Spleen (tissue), 11 donors: Measurements from ENCODE around the gene COL9A3. TPM values are rescaled to one million over a fixed set of nuclear protein-coding genes. Genes with fewer than 3 reads are reported as not detected.

Experiments
- DNase-seq: peaks from one replicate; pipeline ENCODE4 v3.0.0-alpha.2; 2020
- H3K27ac ChIP-seq, 8 donors: fragments of 200-600 bp; sonication (generic) in 7 of 8; 1 replicate in 4 of 8; 2 replicates in 4 of 8; pipeline versions ENCODE4 v1.5.0 to v1.8.0; 2016 to 2021; ENCODE audit warnings: inconsistent platforms in 4 of 8, mild to moderate bottlenecking in 4 of 8, moderate library complexity in 1 of 8
- H3K27me3 ChIP-seq, 7 donors: fragments of 200-600 bp; sonication (generic) in 6 of 7; replicated peaks in 1 of 7; 1 replicate in 4 of 7; 2 replicates in 3 of 7; pipeline versions ENCODE4 v1.5.0 to v1.8.0; 2016 to 2021; ENCODE audit warnings: inconsistent platforms in 3 of 7, mild to moderate bottlenecking in 1 of 7
- H3K36me3 ChIP-seq, 6 donors: fragments of 200-600 bp; sonication (generic) in 5 of 6; 1 replicate in 4 of 6; 2 replicates in 2 of 6; pipeline versions ENCODE4 v1.5.0 to v1.8.0; 2016 to 2021; ENCODE audit warnings: inconsistent platforms in 2 of 6
- H3K4me1 ChIP-seq, 6 donors: fragments of 200-600 bp; sonication (generic) in 5 of 6; 1 replicate in 3 of 6; 2 replicates in 3 of 6; pipeline versions ENCODE4 v1.5.0 to v1.8.0; 2016 to 2021; ENCODE audit warnings: inconsistent platforms in 3 of 6
- H3K4me3 ChIP-seq, 8 donors: fragments of 200-600 bp; sonication (generic) in 7 of 8; 1 replicate in 4 of 8; 2 replicates in 4 of 8; pipeline versions ENCODE4 v1.5.0 to v1.8.0; 2016 to 2021; ENCODE audit warnings: inconsistent platforms in 4 of 8, mild to moderate bottlenecking in 4 of 8, moderate library complexity in 2 of 8
- H3K9me3 ChIP-seq, 8 donors: fragments of 200-600 bp; sonication (generic) in 7 of 8; 1 replicate in 4 of 8; 2 replicates in 4 of 8; pipeline versions ENCODE4 v1.5.0 to v1.8.0; 2016 to 2021; ENCODE audit warnings: inconsistent platforms in 4 of 8
- CTCF ChIP-seq, 11 experiments: fragments of 200-600 bp in 7 of 11; fragments of 450-650 bp in 4 of 11; sonication (generic) in 4 of 11; IDR thresholded peaks in 8 of 11; conservative IDR thresholded peaks in 3 of 11; 1 replicate in 7 of 11; 2 replicates in 4 of 11; pipeline versions ENCODE4 v1.4.0 to v1.8.0; 2016 to 2021; ENCODE audit warnings: antibody characterized with exemption in 11 of 11, inconsistent platforms in 4 of 11, mild to moderate bottlenecking in 1 of 11
- POLR2A ChIP-seq, 3 donors: fragments of 450-650 bp; IDR thresholded peaks; one replicate each; pipeline ENCODE4 v1.5.1; 2017; ENCODE audit warnings: antibody characterized with exemption in 3 of 3, mild to moderate bottlenecking in 1 of 3
- POLR2AphosphoS5 ChIP-seq, 3 donors: sonication (generic); formaldehyde crosslinking; IDR thresholded peaks; one replicate each; pipeline ENCODE4 v1.5.1; 2017; ENCODE audit warnings: antibody characterized with exemption in 3 of 3
- WGBS, 5 donors: extraction: QIAGEN DNeasy Blood & Tissue Kit in 3 of 5; methylation state at CpG; one replicate each; pipeline versions ENCODE4 v1.1.5 to v1.1.7; 2013 to 2018; 5-methylcytosine and 5-hydroxymethylcytosine counted together
- intact Hi-C: fragments of 100-400 bp; cut with DNase I; formaldehyde crosslinking; loops from one replicate; pipeline ENCODE4 v1.15.0; 2023; ENCODE audit warnings: low total_unique reads
- polyA plus RNA-seq, 3 donors: library from polyadenylated mRNA; stranded (reverse); fragments of 200-250 nt; gene quantifications; one replicate each; pipeline ENCODE4 v1.2.1, GENCODE V29; 2013
- total RNA-seq, 7 donors: library from RNA; depleted of rRNA in 3 of 7; stranded (reverse); fragments of >200 nt in 3 of 7; fragmentation: NEBNext Ultra II Directional in 4 of 7; extraction: Animal tissue kit (Norgen Biotek cat#: 25700) in 4 of 7; gene quantifications; one replicate each; pipeline versions ENCODE4 v1.1.0 to v1.2.1, GENCODE V29; 2016 to 2021
- donor health status: healthy with polysubstance abuse.
- donor health status: DM: no; HTN: no; CAD: no; lungs with moderate emphysema.
- donor health status: DM: no; HTN: no; CAD: no.
- donor health status: Bipolar disorder and iron deficiency.
- donor health status: healthy.
- donor health status: DM: no; HTN: no; CAD: no.
- donor health status: DM: yes; HTN: yes; CAD: no.

The COL9A3 gene
- total and polyA plus RNA-seq, 10 donors: 1.2 to 16.7 (median 11.1) TPM

DNA sequence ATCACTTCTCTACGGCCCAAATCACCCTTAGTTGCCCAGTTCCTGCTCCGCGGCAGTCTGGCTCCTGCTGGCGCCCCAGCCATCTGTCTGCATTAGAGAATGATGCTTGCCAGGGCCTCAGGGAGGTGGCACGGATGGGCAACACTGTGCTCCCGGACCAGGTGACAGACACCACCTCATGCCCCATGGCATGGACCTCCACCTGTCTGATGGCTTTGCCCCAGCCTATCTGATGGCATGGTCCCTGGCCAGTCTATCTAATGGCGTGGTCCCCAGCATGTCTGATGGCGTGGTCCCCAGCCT lies 39.4 kb upstream of the COL9A3 start:
- no peak for DNase-seq

DNA sequence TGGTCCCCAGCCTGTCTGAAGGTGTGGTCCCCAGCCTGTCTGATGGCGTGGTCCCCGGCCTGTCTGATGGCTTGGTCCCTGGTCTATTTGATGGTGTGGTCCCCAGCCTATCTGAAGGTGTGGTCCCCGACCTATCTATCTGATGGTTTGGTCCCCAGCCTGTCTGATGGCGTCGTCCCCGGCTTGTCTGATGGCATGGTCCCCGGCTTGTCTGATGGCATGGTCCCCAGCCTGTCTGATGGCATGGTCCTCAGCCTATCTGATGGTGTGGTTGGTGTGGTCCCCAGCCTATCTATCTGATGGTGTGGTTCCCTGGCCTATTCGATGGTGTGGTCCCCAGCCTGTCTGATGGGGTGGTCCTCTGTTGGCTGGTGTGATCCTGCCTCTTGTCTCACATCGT lies 38.8 kb upstream of the COL9A3 start:
- 89 to 100% (median 95%) methylated on average over 8 to 9 of the region's 9 CpGs for WGBS, 5 donors
- Histone ChIP-seq H3K4me3 (no peak overlapping the region), H3K36me3 (no peaks in the 10 kb centered on the region), H3K9me3 (no peaks in the 10 kb centered on the region), H3K27ac (no peak overlapping the region), H3K4me1 (peaks cover 8 to 51% (median 32%) of the 10 kb centered on the region in 6 donors), H3K27me3 (no peaks in the 10 kb centered on the region)
- intact Hi-C loops: no loop called here
- TF ChIP-seq POLR2A (IDR thresholded peaks at IDR 0.05): no peak
- no peak for TF ChIP-seq CTCF (IDR thresholded peaks at IDR 0.05 in 8 of 11, conservative IDR thresholded peaks at IDR 0.05 in 3 of 11)
- no peak for TF ChIP-seq POLR2AphosphoS5 (IDR thresholded peaks at IDR 0.05)
- no peak for DNase-seq

More for the DNA sequence above, 39.4 kb upstream of the COL9A3 start:
- intact Hi-C loops: no loop called here
- Histone ChIP-seq H3K36me3 (no peaks in the 10 kb centered on the region), H3K27me3 (no peaks in the 10 kb centered on the region), H3K4me1 (peaks cover 8 to 52% (median 35%) of the 10 kb centered on the region in 6 donors), H3K4me3 (no peak overlapping the region), H3K27ac (peak overlapping the region in 6 of 8 donors; percentile 48 to 94 (median 86)), H3K9me3 (no peaks in the 10 kb centered on the region)
- no peak for TF ChIP-seq POLR2AphosphoS5 (IDR thresholded peaks at IDR 0.05)
- no peak for TF ChIP-seq CTCF (IDR thresholded peaks at IDR 0.05 in 8 of 11, conservative IDR thresholded peaks at IDR 0.05 in 3 of 11)
- no peak for TF ChIP-seq POLR2A (IDR thresholded peaks at IDR 0.05)
- WGBS, 5 donors: 86 to 100% (median 90%) methylated on average over 2 to 8 of the region's 8 CpGs

DNA sequence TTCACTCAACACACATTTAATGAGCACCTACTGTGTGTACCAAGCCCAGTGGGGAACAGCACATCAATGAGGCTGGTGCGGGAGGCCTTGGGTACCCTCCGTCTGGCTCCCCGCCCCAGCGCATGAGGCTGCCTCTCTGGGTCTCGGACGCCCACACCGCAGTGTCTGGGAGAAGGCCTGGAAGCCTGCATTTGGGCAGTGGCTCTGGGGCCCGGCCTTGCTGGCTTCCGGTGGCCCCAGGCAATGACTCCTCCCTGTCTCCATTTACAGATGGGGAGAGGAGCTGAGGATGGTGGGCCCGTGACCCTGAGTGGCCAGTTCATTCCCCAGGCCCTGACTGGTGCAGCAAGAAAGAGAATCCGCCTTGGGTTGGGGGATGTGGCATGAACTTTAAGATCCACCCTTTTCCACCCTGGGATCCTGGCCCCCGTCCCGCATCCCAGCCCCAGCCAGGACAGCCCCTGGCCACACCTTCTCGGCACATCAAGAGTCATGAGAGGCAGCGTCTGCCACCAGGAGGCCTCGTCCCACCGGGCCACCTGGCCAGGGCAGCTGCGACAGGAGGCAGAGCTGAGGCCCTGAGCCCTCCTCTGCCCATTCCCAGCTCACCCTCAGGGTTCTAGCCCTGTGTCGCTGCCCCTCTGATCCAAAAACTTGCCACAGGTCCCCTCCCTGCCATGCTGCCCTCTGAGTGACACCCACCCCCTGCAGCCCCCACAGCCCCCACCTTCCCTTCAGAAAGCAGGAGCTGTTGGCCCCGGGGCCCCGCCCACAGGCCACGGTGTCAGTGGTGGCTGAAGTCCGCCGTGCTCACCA lies 38.0 kb upstream of the COL9A3 start:
- intact Hi-C loops: no loop called here
- no peak overlapping the region for H3K4me3 ChIP-seq
- no peaks in the 10 kb centered on the region for H3K36me3 ChIP-seq
- H3K9me3 ChIP-seq: no peaks in the 10 kb centered on the region
- WGBS, 5 donors: 80 to 90% (median 85%) methylated on average over 17 to 24 of the region's 24 CpGs
- no peaks in the 10 kb centered on the region for H3K27me3 ChIP-seq
- DNase-seq: no peak
- peaks cover 8 to 50% (median 31%) of the 10 kb centered on the region in 6 donors for H3K4me1 ChIP-seq
- H3K27ac ChIP-seq: no peak overlapping the region
- no peak for TF ChIP-seq CTCF (IDR thresholded peaks at IDR 0.05 in 8 of 11, conservative IDR thresholded peaks at IDR 0.05 in 3 of 11)

DNA sequence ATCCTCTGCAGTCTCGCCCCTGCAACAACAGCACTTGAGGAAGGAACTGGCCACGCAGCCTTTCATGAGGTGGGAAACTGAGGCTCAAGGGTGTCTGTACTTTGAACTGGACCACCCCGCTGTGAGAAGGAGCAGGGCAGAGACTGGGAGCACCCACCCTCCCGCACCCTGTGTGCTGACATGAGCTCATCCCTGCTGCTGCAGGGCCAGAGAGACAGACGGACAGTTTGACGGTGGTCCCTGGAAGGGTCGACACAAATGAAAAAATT lies 37.5 kb upstream of the COL9A3 start:
- no peaks in the 10 kb centered on the region for H3K9me3 ChIP-seq
- H3K4me1 ChIP-seq: peaks cover 8 to 45% (median 30%) of the 10 kb centered on the region in 6 donors
- no peaks in the 10 kb centered on the region for H3K27me3 ChIP-seq
- WGBS, 5 donors: 88 to 93% (median 91%) methylated on average over 7 of the region's 7 CpGs
- no peak overlapping the region for H3K27ac ChIP-seq
- TF ChIP-seq POLR2A (IDR thresholded peaks at IDR 0.05): no peak
- TF ChIP-seq POLR2AphosphoS5 (IDR thresholded peaks at IDR 0.05): no peak
- TF ChIP-seq CTCF (IDR thresholded peaks at IDR 0.05 in 8 of 11, conservative IDR thresholded peaks at IDR 0.05 in 3 of 11): no peak
- DNase-seq: no peak
- H3K36me3 ChIP-seq: no peaks in the 10 kb centered on the region
- H3K4me3 ChIP-seq: no peak overlapping the region
- intact Hi-C loops: no loop called here
